Astrocyte (in vitro differentiated cells and primary cell): ENCODE measurements around the gene TEKT3.

ENCODE experiments used
- CTCF ChIP-seq: IDR thresholded peaks from 2 replicates; pipeline ENCODE4 v1.5.1; 2011; ENCODE audit warnings: low read depth, mild to moderate bottlenecking, inconsistent platforms, low read length, moderate library complexity; ENCODE audit not compliant: insufficient read depth
- EZH2 ChIP-seq: IDR thresholded peaks from 2 replicates; pipeline ENCODE4 v1.6.1; 2012; ENCODE audit warnings: mild to moderate bottlenecking, low read length, inconsistent platforms; ENCODE audit not compliant: insufficient read depth

DNA sequence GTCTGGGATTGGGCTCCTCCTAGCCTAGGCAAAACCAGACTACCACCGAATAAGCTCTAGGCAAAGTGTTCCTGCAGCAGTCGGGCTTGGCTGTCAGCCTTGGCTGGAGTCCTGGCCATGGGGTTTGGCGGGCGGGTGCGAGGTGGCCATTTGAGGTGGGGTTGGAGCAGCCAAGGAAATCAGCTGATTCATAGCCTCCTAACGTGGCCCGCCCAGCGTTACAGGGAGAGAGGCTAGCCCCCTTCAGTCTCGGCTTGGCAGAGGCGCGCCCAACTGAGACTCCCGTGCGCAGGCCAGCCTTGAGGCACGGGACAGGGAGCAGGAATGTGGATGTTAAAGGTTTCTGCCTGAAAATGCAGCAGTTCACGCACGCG, 78.2 kb downstream of the TEKT3 start:
- no peak for TF ChIP-seq EZH2
- TF ChIP-seq CTCF = no peak
